Immature natural killer cell (primary cell): Measurements from ENCODE around the gene WSCD1. TPM values are rescaled to one million over a fixed set of nuclear protein-coding genes. Genes with fewer than 3 reads are reported as not detected.

Experiments
- DNase-seq, 3 donors: peaks; one replicate each; pipeline ENCODE4 v3.0.0; 2022; ENCODE audit warnings: mixed read lengths in 1 of 3
- H3K27ac Mint-ChIP-seq, 6 donors: one replicate each; pipeline ENCODE4 v1.8.0; 2020; ENCODE audit warnings: mixed read lengths in 6 of 6, mild to moderate bottlenecking in 5 of 6, inconsistent platforms in 4 of 6, moderate library complexity in 3 of 6
- H3K27me3 Mint-ChIP-seq, 3 donors: one replicate each; pipeline ENCODE4 v1.8.0; 2020 to 2021; ENCODE audit warnings: low read depth in 3 of 3, mild to moderate bottlenecking in 3 of 3, mixed read lengths in 3 of 3, moderate library complexity in 3 of 3, inconsistent platforms in 1 of 3
- H3K36me3 Mint-ChIP-seq, 3 donors: one replicate each; pipeline ENCODE4 v1.8.0; 2020; ENCODE audit warnings: mixed read lengths in 3 of 3, inconsistent platforms in 2 of 3, mild to moderate bottlenecking in 2 of 3
- H3K4me1 Mint-ChIP-seq, 2 donors: one replicate each; pipeline ENCODE4 v1.8.0; 2020; ENCODE audit warnings: inconsistent platforms in 2 of 2, mild to moderate bottlenecking in 2 of 2, mixed read lengths in 2 of 2, moderate library complexity in 1 of 2
- H3K4me3 Mint-ChIP-seq, 5 donors: one replicate each; pipeline ENCODE4 v1.8.0; 2020; ENCODE audit warnings: mild to moderate bottlenecking in 5 of 5, mixed read lengths in 5 of 5, inconsistent platforms in 3 of 5, moderate library complexity in 3 of 5
- H3K9me3 Mint-ChIP-seq, 6 donors: one replicate each; pipeline ENCODE4 v1.8.0; 2020; ENCODE audit warnings: mild to moderate bottlenecking in 6 of 6, mixed read lengths in 6 of 6, inconsistent platforms in 4 of 6, moderate library complexity in 3 of 6
- polyA plus RNA-seq, 3 donors: library from polyadenylated mRNA; unstranded; fragments of 300-500 nt; fragmentation: Illumina TruSeq; gene quantifications; one replicate each; pipeline ENCODE4 v1.2.3, GENCODE V29; 2021

WSCD1 gene
- polyA plus RNA-seq, 3 donors from 2014 or later: 0.11 TPM; not detected in 2

- peaks cover 18 to 19% (median 19%) of the 10 kb centered on the region in 3 donors for H3K27me3 Mint-ChIP-seq
- peaks cover 17 to 21% of the 10 kb centered on the region in 2 donors for H3K4me1 Mint-ChIP-seq
- peak in 2 of 3 donors; percentile 5 to 6 for DNase-seq
- H3K9me3 Mint-ChIP-seq: no peaks in the 10 kb centered on the region
- H3K36me3 Mint-ChIP-seq: no peaks in the 10 kb centered on the region
- H3K4me3 Mint-ChIP-seq: peak overlapping the region; percentile 58 to 81 (median 67)
- H3K27ac Mint-ChIP-seq: no peak overlapping the region
Measured at GRCh38 chr17:6070913-6071511, 833 bp downstream of the WSCD1 start.

GRCh38 chr17:6071528-6072065 is 1.4 kb downstream of the WSCD1 start:
- Mint-ChIP-seq H3K9me3 (no peaks in the 10 kb centered on the region), H3K27me3 (peaks cover 16 to 19% (median 18%) of the 10 kb centered on the region in 3 donors), H3K4me3 (peak overlapping the region in 4 of 5 donors; percentile 58 to 81 (median 68)), H3K36me3 (no peaks in the 10 kb centered on the region), H3K4me1 (peaks cover 17 to 21% of the 10 kb centered on the region in 2 donors), H3K27ac (no peak overlapping the region)
- no peak for DNase-seq

GRCh38 chr17:6072157-6072556 is 2.0 kb downstream of the WSCD1 start:
- H3K4me3 Mint-ChIP-seq: peak overlapping the region in 3 of 5 donors; percentile 20 to 81 (median 21)
- no peaks in the 10 kb centered on the region for H3K9me3 Mint-ChIP-seq
- peaks cover 16 to 19% (median 18%) of the 10 kb centered on the region in 3 donors for H3K27me3 Mint-ChIP-seq
- no peak overlapping the region for H3K27ac Mint-ChIP-seq
- H3K4me1 Mint-ChIP-seq: peaks cover 17 to 21% of the 10 kb centered on the region in 2 donors
- no peak for DNase-seq
- H3K36me3 Mint-ChIP-seq: no peaks in the 10 kb centered on the region

GRCh38 chr17:6072611-6073010 is 2.4 kb downstream of the WSCD1 start:
- peaks cover 17 to 21% of the 10 kb centered on the region in 2 donors for H3K4me1 Mint-ChIP-seq
- no peak overlapping the region for H3K27ac Mint-ChIP-seq
- no peak overlapping the region for H3K4me3 Mint-ChIP-seq
- no peaks in the 10 kb centered on the region for H3K36me3 Mint-ChIP-seq
- peaks cover 16 to 18% (median 17%) of the 10 kb centered on the region in 3 donors for H3K27me3 Mint-ChIP-seq
- DNase-seq: no peak
- no peaks in the 10 kb centered on the region for H3K9me3 Mint-ChIP-seq

- Mint-ChIP-seq H3K4me1 (peaks cover 17 to 21% of the 10 kb centered on the region in 2 donors), H3K27me3 (peaks cover 13 to 22% (median 21%) of the 10 kb centered on the region in 3 donors), H3K27ac (no peak overlapping the region), H3K4me3 (no peak overlapping the region), H3K36me3 (no peaks in the 10 kb centered on the region), H3K9me3 (no peaks in the 10 kb centered on the region)
- DNase-seq: no peak
Measured at GRCh38 chr17:6073620-6074019, 3.4 kb downstream of the WSCD1 start.

GRCh38 chr17:6075050-6075449 is 4.9 kb downstream of the WSCD1 start:
- H3K4me1 Mint-ChIP-seq: peaks cover 6 to 8% of the 10 kb centered on the region in 2 donors
- H3K4me3 Mint-ChIP-seq: no peak overlapping the region
- DNase-seq: no peak
- no peak overlapping the region for H3K27ac Mint-ChIP-seq
- H3K36me3 Mint-ChIP-seq: no peaks in the 10 kb centered on the region
- no peaks in the 10 kb centered on the region for H3K9me3 Mint-ChIP-seq
- H3K27me3 Mint-ChIP-seq: peaks cover 4 to 18% (median 8%) of the 10 kb centered on the region in 3 donors

GRCh38 chr17:6075845-6076244 is 5.7 kb downstream of the WSCD1 start:
- Mint-ChIP-seq H3K9me3 (no peaks in the 10 kb centered on the region), H3K4me1 (peaks cover 6 to 8% of the 10 kb centered on the region in 2 donors), H3K36me3 (no peaks in the 10 kb centered on the region), H3K27me3 (peaks cover 4 to 18% (median 8%) of the 10 kb centered on the region in 3 donors), H3K4me3 (no peak overlapping the region), H3K27ac (no peak overlapping the region)
- no peak for DNase-seq

- Mint-ChIP-seq H3K4me3 (no peak overlapping the region), H3K36me3 (no peaks in the 10 kb centered on the region), H3K27me3 (peaks cover 0 to 14% (median 3%) of the 10 kb centered on the region in 3 donors), H3K9me3 (no peaks in the 10 kb centered on the region), H3K4me1 (no peaks in the 10 kb centered on the region), H3K27ac (no peak overlapping the region)
- no peak for DNase-seq
Measured at GRCh38 chr17:6077752-6078151, 7.6 kb downstream of the WSCD1 start.

- Mint-ChIP-seq H3K36me3 (no peaks in the 10 kb centered on the region), H3K27ac (no peak overlapping the region), H3K27me3 (peaks cover 0 to 13% (median 3%) of the 10 kb centered on the region in 3 donors), H3K4me3 (no peak overlapping the region), H3K9me3 (no peaks in the 10 kb centered on the region), H3K4me1 (no peaks in the 10 kb centered on the region)
- DNase-seq: no peak
Measured at GRCh38 chr17:6078458-6078871, 8.3 kb downstream of the WSCD1 start.

GRCh38 chr17:6079155-6079888 is 9.1 kb downstream of the WSCD1 start:
- no peaks in the 10 kb centered on the region for H3K4me1 Mint-ChIP-seq
- peaks cover 0 to 10% (median 3%) of the 10 kb centered on the region in 3 donors for H3K27me3 Mint-ChIP-seq
- H3K27ac Mint-ChIP-seq: no peak overlapping the region
- no peak for DNase-seq
- H3K36me3 Mint-ChIP-seq: no peaks in the 10 kb centered on the region
- no peaks in the 10 kb centered on the region for H3K9me3 Mint-ChIP-seq
- no peak overlapping the region for H3K4me3 Mint-ChIP-seq

GRCh38 chr17:6079960-6080359 is 9.8 kb downstream of the WSCD1 start:
- DNase-seq: no peak
- Mint-ChIP-seq H3K4me3 (no peak overlapping the region), H3K36me3 (no peaks in the 10 kb centered on the region), H3K4me1 (no peaks in the 10 kb centered on the region), H3K27ac (no peak overlapping the region), H3K27me3 (peaks cover 0 to 10% (median 3%) of the 10 kb centered on the region in 3 donors), H3K9me3 (no peaks in the 10 kb centered on the region)

GRCh38 chr17:6080711-6081430 is 10.7 kb downstream of the WSCD1 start:
- H3K27ac Mint-ChIP-seq: no peak overlapping the region
- H3K9me3 Mint-ChIP-seq: no peaks in the 10 kb centered on the region
- no peaks in the 10 kb centered on the region for H3K4me1 Mint-ChIP-seq
- H3K36me3 Mint-ChIP-seq: no peaks in the 10 kb centered on the region
- peaks cover 0 to 4% (median 3%) of the 10 kb centered on the region in 3 donors for H3K27me3 Mint-ChIP-seq
- no peak for DNase-seq
- no peak overlapping the region for H3K4me3 Mint-ChIP-seq

GRCh38 chr17:6082335-6082734 is 12.2 kb downstream of the WSCD1 start:
- Mint-ChIP-seq H3K27me3 (peaks cover 0 to 4% (median 3%) of the 10 kb centered on the region in 3 donors), H3K27ac (no peak overlapping the region), H3K4me1 (no peaks in the 10 kb centered on the region), H3K4me3 (no peak overlapping the region), H3K36me3 (no peaks in the 10 kb centered on the region), H3K9me3 (no peaks in the 10 kb centered on the region)
- DNase-seq: no peak
